IPS DF 19.7 (cell line): ENCODE measurements around the gene GREB1L.

ENCODE experiments used
- DNase-seq: peaks from one replicate; pipeline ENCODE4 v3.0.0-alpha.2; 2013; ENCODE audit warnings: low read depth, low spot score

The GREB1L gene

GRCh38 chr18:21483051-21483450 is 241.0 kb downstream of the GREB1L start:
- DNase-seq, result no peak

GRCh38 chr18:21484851-21485636 is 243.0 kb downstream of the GREB1L start:
- DNase-seq, result no peak

DNA sequence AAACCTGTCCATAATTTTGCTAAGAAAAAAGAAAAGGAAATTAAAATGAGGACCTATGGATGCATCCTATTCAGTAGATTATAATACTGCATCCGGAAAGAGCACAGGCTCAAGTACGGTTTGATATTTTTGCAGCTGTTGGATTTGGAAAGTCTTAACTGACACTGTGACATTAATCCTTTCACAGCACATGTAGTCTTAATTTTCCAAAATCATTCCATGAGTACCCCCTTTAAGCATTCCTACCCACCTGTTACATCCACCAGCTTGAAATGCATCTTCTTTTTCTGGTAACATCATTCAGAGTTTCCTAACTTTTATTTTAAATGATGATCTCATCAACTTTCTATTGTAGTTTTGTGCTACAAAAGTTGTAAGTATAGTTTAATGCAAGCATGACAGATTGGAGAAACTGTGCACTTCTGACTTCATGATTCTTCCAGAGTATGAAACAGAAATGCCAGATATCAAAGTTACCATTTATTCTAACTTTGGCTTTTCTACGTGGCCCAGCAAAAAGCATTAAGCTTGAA is 244.9 kb downstream of the GREB1L start:
- no peak for DNase-seq

DNA sequence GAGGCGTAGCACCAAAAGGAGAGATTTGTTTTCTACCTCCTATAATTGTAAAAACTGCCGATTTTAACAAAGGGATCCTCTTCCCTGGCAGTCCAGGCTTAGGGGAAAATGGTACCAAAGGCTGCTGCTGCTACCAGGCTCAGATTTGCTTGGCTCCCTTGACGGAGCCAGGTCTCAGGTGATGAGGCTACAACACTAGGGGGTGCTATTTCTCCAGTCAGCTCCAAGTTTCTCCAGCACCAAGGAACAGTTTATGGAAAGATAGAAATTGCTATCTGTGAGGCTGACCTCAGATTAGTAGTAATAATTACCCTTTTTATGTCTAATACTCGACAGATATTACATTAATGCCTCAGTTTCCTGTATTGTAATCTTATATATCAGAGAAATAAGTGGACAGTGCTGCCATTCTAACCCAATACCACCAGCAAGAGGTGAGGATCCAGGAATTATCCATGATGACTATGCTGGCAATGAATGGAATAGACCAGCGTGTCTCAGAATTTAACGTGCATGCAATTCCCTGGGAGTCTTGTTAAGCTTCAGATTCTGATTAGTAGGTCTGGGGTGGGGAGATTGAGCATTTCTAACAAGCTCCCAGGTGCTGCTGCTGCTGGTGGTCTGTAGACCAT is 247.2 kb downstream of the GREB1L start:
- peak; percentile 20 for DNase-seq

GRCh38 chr18:21489919-21490495 is 248.0 kb downstream of the GREB1L start:
- no peak for DNase-seq

DNA sequence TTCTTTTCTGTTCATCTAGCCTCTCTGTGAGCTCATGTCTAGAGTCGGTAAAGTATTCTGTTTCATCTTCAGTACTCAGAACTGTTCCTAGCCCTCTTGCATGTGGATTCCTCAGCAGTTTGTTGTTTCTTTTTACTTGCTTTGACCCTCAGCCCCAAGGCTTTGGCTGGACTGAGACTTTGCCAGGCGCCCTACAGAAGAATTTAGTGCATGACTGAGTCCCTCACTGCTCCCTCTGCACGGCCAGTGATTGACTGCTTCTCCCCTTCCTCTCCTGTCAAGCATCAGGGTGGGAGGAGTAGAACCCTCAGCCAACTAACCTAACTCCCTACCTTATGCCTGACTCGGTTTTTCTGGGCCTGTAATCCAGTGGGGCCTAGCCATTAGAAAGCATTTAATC is 248.7 kb downstream of the GREB1L start:
- no peak for DNase-seq

GRCh38 chr18:21496277-21496835 is 254.3 kb downstream of the GREB1L start:
- no peak for DNase-seq

DNA sequence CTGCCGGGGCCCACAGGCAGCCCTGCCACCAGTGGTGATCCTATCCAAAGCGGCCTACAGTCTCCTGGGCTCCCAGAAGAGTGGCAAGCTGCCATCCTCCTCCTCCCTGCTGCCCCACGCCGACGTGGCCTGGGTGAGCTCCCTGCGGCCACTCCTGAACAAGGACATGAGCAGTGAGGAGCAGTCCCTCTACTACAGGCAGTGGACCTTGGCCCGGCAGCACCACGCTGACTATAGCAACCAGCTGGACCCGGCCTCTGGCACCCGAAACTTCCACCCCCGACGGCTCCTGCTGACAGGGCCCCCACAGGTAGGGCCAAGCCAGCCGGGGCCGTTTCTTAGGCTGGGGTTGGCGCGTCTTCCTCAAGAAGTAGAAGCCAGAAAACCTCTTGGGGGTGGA is 258.0 kb downstream of the GREB1L start:
- DNase-seq, result no peak

DNA sequence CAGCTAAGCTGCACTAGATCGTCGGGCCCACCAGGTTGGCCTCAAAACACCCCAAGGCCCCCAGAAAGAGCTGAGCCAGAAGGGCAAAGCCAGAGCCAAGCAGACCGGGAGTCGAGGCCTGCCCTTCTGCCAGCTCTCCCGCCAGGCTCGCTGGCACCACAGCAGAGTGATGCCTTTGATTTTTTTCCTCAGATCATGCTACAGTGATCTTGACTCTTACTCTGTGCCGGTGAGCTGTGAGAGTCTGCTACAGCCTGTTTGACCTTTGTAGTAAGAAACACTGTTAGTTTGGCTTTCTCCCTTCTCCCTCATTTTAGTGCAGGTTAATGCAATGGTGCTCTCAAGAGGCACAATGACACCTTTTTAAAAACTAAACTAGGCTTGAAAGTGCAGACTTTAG is 260.6 kb downstream of the GREB1L start:
- DNase-seq, result no peak

GRCh38 chr18:21507913-21508701 is 266.1 kb downstream of the GREB1L start:
- DNase-seq, result no peak

DNA sequence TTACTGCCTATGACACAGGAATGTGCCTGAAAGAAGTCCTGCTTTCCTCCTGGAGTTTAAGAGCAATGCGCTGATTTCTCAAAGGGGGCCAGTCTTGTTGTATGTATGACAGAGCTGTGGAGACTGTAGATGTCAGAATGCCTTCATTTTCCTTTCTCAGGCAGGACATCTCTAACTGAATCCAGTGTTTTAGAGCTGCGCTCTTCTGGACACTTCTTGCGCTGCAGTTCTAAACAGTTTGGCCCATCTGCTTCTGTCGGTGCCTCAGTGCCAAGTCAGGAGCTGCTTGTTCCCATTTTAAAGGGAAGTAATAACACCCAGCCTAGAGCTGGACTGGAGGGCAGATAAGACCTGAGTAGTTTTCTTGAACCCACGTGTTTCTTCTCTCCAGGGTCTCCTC is 267.0 kb downstream of the GREB1L start:
- no peak for DNase-seq

- no peak for DNase-seq
Measured at GRCh38 chr18:21513292-21513691, 271.3 kb downstream of the GREB1L start.

DNA sequence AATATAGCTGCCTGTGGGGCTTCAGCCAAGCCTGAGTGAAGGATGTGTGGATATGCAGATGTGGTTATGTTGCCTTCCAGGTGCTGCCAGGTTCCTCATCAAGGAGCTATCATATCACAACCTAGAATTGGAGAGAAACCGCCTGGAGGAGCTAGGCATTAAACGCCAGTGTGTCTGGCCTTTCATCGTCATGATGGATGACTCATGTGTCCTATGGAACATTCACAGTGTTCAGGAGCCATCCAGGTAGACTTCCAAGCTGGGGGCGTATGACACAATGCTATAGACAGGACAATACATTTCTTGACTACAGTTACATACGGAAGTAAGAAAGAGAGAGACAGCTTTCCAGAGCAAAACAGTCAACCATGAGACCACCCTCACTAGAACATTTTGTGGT is 271.7 kb downstream of the GREB1L start:
- DNase-seq, result no peak

DNA sequence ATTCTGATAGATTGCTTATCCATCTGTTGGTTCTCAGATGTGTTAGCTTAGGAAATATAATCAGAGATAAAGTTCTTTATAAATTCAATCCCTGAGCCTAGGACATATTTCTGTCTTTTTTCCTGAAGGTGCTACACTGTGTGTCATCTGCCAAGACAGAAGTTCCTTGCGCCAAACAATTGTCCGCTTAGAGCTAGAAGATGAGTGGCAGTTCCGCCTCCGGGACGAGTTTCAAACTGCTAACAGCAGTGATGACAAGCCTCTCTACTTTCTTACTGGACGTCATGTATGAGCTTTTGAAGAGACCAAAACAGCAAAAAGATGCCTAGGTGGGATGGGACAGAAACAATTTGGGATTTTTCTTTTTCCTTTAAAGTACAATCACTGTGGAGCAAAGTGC is 280.5 kb downstream of the GREB1L start:
- no peak for DNase-seq

- DNase-seq, result no peak
Measured at GRCh38 chr18:21525916-21526315, 283.9 kb downstream of the GREB1L start.

DNA sequence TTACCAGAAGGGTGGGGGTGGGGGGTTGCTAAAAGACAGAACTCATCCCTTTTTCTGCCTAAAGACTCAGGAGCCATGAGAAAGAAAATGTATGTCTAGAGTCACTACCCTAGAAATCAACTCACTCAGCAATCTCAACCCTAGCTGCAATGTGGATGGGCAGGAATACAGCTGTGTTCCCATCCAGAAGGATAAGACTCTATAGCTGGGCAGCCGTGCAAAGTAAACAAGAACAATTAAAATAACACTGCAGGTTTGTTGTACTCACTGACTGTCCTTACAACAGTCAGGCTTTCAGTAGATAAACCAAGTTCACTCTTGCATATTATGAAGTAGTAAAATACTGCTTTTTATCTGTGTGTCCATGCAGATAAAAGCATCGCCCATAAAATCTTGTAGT is 284.4 kb downstream of the GREB1L start:
- DNase-seq, result no peak

GRCh38 chr18:21534327-21534726 is 292.3 kb downstream of the GREB1L start:
- no peak for DNase-seq

DNA sequence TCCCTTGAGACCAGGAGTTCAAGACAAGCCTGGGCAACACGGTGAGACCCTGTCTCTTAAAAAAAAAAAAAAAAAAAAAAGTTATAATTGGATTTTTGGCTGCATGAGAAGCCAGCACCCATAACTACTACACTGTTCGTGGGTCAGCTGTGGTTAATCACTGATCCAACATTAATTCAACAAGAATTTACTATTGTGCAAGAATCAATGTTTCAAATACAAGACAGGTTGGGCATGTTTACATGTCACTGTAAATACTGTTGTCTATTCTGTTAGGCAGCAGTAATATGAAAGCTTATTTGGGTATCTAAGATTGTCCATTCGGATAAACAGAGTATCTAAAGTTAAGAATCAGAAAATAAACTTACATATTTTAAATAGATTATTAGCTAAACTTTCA is 296.2 kb downstream of the GREB1L start:
- DNase-seq, result no peak

DNA sequence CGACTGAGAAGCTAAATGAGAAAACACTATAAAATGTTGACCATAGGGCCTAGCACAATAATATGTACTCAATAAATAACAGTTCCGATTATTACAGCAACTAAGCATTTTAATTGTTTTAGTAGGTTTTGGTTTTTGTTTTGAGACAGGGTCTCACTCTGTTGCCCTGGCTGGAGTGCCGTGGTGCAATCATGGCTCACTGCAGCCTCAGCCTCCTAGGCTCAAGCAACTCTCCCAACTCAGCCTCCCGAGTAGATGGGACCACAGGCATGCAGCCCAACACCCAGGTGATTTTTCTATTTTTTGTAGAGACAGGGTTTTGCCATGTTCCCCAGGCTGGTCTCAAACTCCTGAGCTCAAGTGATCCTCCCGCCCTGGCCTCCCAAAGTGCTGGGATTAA is 304.4 kb downstream of the GREB1L start:
- DNase-seq, result no peak

DNA sequence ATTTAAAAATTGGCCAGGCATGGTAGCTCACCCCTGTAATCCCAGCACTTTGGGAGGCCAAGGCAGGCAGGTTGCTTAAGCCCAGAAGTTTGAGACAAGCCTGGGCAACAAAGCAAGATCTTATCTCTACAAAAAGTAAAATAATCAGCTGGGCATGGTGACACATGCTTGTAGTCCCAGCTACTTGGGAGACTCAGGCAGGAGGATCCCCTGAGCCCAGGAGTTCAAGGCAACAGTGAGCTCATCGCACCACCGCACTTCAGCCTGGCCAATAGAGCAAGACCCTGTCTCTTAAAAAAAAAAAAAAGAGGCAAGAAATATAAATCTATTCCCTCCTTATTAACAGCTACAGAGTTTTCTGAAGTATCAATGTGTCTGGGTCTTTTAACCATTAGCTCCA is 306.6 kb downstream of the GREB1L start:
- DNase-seq, result no peak

- DNase-seq, result no peak
Measured at GRCh38 chr18:21550510-21550970, 308.5 kb downstream of the GREB1L start.
